ENCODE results near the gene EBI3. TPM values are rescaled to one million over a fixed set of nuclear protein-coding genes. Genes with fewer than 3 reads are reported as not detected.

The EBI3 gene
- total and polyA plus RNA-seq, 2 donors (not counting 1 experiment from before 2014, with no cell fraction given), result 11.9 to 15.6 TPM

DNA sequence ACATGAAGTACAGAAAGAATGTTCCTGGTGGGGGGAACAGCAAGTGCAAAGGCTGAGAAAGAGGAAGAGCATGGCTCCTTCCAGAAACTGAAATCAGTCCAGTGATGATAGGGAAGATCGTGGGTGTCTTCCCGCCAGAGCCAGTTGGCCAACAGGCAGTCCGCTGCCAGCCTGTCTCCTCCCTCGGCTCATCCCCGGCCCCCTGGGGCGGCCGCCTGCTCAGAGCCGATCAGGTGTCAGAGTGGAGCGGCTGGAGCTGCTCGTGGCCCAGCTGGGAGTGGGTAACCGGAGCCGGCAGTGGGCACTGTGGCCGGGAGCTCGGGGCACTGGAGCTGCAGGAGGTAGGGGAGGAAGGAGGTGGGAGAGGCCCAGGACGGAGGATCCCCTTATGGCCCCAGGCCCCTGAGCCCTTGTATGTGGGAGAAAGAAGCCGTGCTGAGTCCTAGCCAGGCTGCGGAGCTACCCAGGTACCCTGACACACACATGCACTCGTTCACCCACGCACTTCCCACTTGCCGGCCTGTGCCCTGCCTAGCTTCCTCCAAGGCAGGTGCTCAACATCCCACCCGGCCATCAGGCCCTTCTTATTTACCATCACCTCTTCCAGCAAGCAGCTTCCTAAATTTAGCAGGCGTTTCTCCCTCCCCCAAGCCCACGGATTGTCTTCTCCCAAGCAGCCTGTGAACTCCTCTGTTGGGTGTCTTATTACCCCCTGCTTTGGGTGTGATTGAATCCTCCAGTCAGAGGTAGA, 45.2 kb upstream of the EBI3 start:
- no peak for ATAC-seq (ENCODE audit: low read depth)
- peak overlapping the region; percentile 46 for H3K27ac Mint-ChIP-seq
- H3K4me1 Mint-ChIP-seq, result peaks cover 37% of the 10 kb centered on the region
- H3K9ac ChIP-seq (ENCODE audit: low read length), result no peak overlapping the region
- ChIA-PET CTCF (interaction anchor here (0.6 kb wide), 1 partner anchor 197 kb away, joined by 3 read pairs; no protein-coding TSS in a partner anchor), POLR2A (no interaction called here)
- peaks cover 20 to 32% of the 10 kb centered on the region in 2 donors for H3K4me1 ChIP-seq (ENCODE audit: control insufficient read depth in 2 of 2, insufficient read depth in 2 of 2, low read length in 2 of 2)
- H3K9me3 ChIP-seq (ENCODE audit: control extremely low read depth in 1 of 3, control insufficient read depth in 2 of 3, insufficient read depth in 1 of 3, low read length in 2 of 3), result peaks cover 0 to 4% (median 0%) of the 10 kb centered on the region in 3 donors
- TF ChIP-seq CTCF (IDR thresholded peaks at IDR 0.05) (no peak), EZH2 (IDR thresholded peaks at IDR 0.05; ENCODE audit: borderline replicate concordance, insufficient read depth, low read depth, low read length, poor library complexity, severe bottlenecking) (no peak)
- no peak overlapping the region for H2AFZ ChIP-seq (ENCODE audit: insufficient read depth, low read depth, low read length, poor library complexity, severe bottlenecking)
- H3K36me3 ChIP-seq (replicated peaks in 1 of 2; ENCODE audit: control extremely low read depth in 1 of 2, control insufficient read depth in 1 of 2, extremely low read depth in 1 of 2, insufficient read depth in 2 of 2, low read length in 1 of 2), result peaks cover under 1 to 1% of the 10 kb centered on the region in 2 experiments
- WGBS (ENCODE audit: insufficient coverage), result 67% methylated on average over 18 of the region's 23 CpGs
- H3K27me3 Mint-ChIP-seq, result peaks cover 6% of the 10 kb centered on the region
- no peak overlapping the region for H3K4me3 ChIP-seq (ENCODE audit: control extremely low read depth in 1 of 5, extremely low read depth in 1 of 5, insufficient read depth in 1 of 5, low read depth in 2 of 5, low read length in 4 of 5)
- intact Hi-C loops (cut with micrococcal nuclease), result loop anchor here (2.0 to 5.0 kb wide), 3 partner anchors 62 to 213 kb away; partner anchors contain the start of genes DAPK3, MAP2K2 and ZBTB7A
- H3K4me2 ChIP-seq (replicated peaks; ENCODE audit: low read depth, low read length, poor library complexity, severe bottlenecking), result no peak overlapping the region
- DNase-seq, result no peak
- H3K27ac ChIP-seq (ENCODE audit: low read length in 2 of 2), result no peak overlapping the region
- peaks cover 13% of the 10 kb centered on the region for H3K79me2 ChIP-seq (ENCODE audit: control insufficient read depth, insufficient read depth, low read length)
- peaks cover 6% of the 10 kb centered on the region for H4K20me1 ChIP-seq (ENCODE audit: control insufficient read depth, insufficient read depth, low read length, poor library complexity, severe bottlenecking)
- H3K27me3 ChIP-seq (replicated peaks in 1 of 4; ENCODE audit: control extremely low read depth in 1 of 4, control insufficient read depth in 3 of 4, insufficient read depth in 4 of 4, low read length in 3 of 4), result no peaks in the 10 kb centered on the region
- H3K9me3 Mint-ChIP-seq (ENCODE audit: insufficient read depth), result no peaks in the 10 kb centered on the region
- peak overlapping the region; percentile 72 for H3K4me3 Mint-ChIP-seq
